GM15510 (cell line): ENCODE measurements around the gene MYCBP2.

Source experiments
- POLR2A ChIP-seq: IDR thresholded peaks from 3 replicates; pipeline ENCODE4 v1.6.1; 2011; ENCODE audit warnings: borderline replicate concordance; ENCODE audit not compliant: insufficient read length; ENCODE audit errors: extremely low read depth

Gene MYCBP2

GRCh38 chr13:77118134-77118533, 208.8 kb downstream of the MYCBP2 start:
- TF ChIP-seq POLR2A = no peak

- no peak for TF ChIP-seq POLR2A
Measured at GRCh38 chr13:77114271-77114670, 212.6 kb downstream of the MYCBP2 start.

DNA sequence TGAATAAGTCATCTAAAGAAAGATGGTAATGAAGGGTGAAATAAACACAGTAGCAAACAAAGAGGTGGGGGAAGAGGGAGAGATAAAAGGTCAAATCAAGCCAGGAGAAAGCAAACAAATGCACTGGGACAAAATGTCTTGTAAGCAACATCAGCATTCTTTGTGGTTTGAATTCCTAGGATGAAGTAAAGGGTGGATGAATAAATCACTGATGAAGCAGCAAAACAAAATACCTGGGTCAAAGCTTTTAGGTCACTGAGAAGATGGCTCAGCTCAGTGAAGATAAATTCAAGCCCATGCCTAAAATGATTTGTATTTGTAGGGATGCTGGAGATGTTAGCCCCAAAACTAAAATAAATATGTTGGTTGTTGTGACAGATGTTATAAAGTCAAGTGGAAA, 213.4 kb downstream of the MYCBP2 start:
- no peak for TF ChIP-seq POLR2A

- TF ChIP-seq POLR2A = no peak
Measured at GRCh38 chr13:77105051-77105450, 221.8 kb downstream of the MYCBP2 start.

- TF ChIP-seq POLR2A = no peak
Measured at GRCh38 chr13:77099415-77099814, 227.5 kb downstream of the MYCBP2 start.

GRCh38 chr13:77095288-77095687, 231.6 kb downstream of the MYCBP2 start:
- no peak for TF ChIP-seq POLR2A

- TF ChIP-seq POLR2A = no peak
Measured at GRCh38 chr13:77094773-77095172, 232.1 kb downstream of the MYCBP2 start.

DNA sequence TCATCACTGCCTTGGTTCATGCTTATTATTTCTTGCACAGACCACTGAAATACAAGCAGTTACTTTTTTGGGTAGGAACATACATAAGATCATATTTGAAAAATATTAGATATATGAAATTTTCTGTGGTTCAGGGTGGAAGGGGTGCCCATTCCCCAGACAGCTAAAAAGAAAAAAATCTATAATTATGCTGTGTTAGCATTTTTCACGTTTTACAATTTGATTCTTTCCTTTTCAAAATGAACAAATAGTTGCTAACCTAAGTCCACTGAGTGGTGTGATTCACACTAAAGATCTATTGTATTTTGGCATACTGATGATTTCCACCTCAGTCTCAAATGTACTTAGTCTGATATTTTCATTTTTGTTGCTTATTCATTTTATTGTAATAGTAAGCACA, 233.2 kb downstream of the MYCBP2 start:
- no peak for TF ChIP-seq POLR2A

GRCh38 chr13:77084755-77085154, 242.1 kb downstream of the MYCBP2 start:
- TF ChIP-seq POLR2A = no peak

- TF ChIP-seq POLR2A = no peak
Measured at GRCh38 chr13:77079902-77080413, 246.9 kb downstream of the MYCBP2 start.

- no peak for TF ChIP-seq POLR2A
Measured at GRCh38 chr13:77067519-77067918, 259.4 kb downstream of the MYCBP2 start.

DNA sequence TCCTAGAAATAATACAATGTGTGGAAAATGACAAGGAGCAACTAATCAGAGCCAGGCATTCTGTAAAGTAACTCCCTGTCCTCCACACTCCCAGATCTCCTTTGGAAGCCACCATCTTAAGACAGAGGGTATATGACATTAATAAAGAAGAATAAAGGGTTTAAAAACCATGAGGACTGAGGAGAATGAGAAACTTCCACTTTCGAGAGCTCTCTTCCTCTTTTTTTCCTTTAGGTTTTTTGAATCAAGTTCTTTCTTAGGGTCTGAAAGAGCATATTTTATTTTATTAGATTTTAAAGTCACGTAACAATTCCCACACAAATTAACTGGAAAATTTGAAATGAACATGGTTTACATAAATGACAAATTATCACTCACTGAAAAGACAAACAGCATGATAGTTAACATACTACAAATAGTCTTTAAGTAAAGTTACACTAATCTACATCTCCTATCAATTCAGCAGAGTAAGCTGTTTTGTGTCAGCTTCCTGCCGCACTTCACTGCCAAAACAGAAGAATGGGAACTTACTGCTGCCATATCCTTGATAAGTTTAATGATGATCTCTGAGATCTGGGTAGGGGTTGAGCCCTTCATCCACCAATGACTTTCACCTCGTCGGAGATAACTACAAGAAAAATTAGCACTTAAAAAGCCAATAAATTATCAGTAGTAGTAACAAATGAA, 261.3 kb downstream of the MYCBP2 start:
- no peak for TF ChIP-seq POLR2A

DNA sequence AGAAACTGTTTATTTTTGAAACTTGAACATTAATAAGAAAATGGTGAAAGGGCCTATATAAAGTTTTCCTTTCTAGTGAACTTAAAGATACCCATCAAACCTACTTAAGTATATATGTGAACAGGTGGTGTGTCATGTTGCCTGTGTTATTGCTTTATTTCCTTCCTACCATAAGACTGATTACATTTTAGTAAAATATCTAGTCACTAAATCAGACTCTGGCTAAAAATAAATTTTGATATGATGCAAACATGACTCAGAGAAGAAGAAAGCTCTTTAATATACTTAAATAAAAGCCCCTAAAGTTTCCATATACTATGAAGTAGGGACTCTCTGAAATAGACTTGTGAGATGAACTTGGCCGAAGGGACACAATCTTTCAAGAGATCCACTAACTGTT, 264.8 kb downstream of the MYCBP2 start:
- no peak for TF ChIP-seq POLR2A

DNA sequence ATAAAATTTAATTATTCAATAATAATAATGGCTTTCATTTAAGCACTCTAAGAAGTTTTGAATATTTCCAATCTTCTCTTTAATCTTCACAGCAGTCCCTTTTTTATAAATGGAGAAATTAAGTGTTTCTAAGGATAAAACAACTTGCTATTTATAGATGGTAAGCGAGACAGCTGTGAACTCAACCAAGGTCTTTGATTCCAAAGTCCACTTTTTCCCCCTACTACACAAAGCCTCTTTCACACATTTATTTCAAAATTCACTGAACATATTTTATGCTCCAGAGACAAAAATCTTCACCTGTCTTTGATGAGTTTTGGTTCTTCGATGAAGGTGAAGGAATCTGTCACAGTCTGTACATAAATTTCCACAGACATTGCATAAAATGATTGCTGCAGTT, 265.5 kb downstream of the MYCBP2 start:
- no peak for TF ChIP-seq POLR2A

- no peak for TF ChIP-seq POLR2A
Measured at GRCh38 chr13:77056886-77057285, 270.0 kb downstream of the MYCBP2 start.

- TF ChIP-seq POLR2A = no peak
Measured at GRCh38 chr13:77056382-77056781, 270.5 kb downstream of the MYCBP2 start.
